Pericardium fibroblast (primary cell): Measurements from ENCODE around the gene C1orf50. TPM values are rescaled to one million over a fixed set of nuclear protein-coding genes. Genes with fewer than 3 reads are reported as not detected.

Source experiments
- total RNA-seq: library from RNA; depleted of rRNA; stranded (reverse); fragments of >200 nt; gene quantifications from 2 replicates; pipeline ENCODE4 v1.2.3, GENCODE V29; 2015

Gene C1orf50
- total RNA-seq: 2.2 and 7.5 TPM in 2 replicates

GRCh38 chr1:42766741-42767509, at the start of gene C1orf50, which contains the start of gene P3H1:
TSS of gene C1orf50 (plus strand) at chr1:42767249. CDS start at chr1:42767312, 63 bp downstream.
TSS of gene P3H1 (minus strand) at chr1:42767028. CDS start at chr1:42766971, 57 bp downstream.

GRCh38 chr1:42739753-42740700, 27.0 kb upstream of the C1orf50 start, which contains the start of gene CLDN19:
TSS of gene CLDN19 (minus strand) at chr1:42740236. CDS start at chr1:42740063, 173 bp downstream.

GRCh38 chr1:42784946-42785693, 18.1 kb downstream of the C1orf50 start, which contains the start of gene TMEM269:
TSS of gene TMEM269 (plus strand) at chr1:42784991. CDS start at chr1:42789894, 4,903 bp downstream.

GRCh38 chr1:42816585-42817439, 49.8 kb downstream of the C1orf50 start, which contains the start of the genes ERMAP and SVBP:
TSS of gene ERMAP (plus strand) at chr1:42817122. CDS start at chr1:42830449, 13,327 bp downstream.
TSS of gene SVBP (minus strand) at chr1:42817397. CDS start at chr1:42816544, 853 bp downstream.

Other genes starting within 250 kb of the C1orf50 start
- gene PPIH, start 108.8 kb upstream of the C1orf50 start, total RNA-seq: 18.7 and 34.5 TPM in 2 replicates
- 514 and 596 TPM in 2 replicates for gene YBX1, start 84.8 kb upstream of the C1orf50 start, total RNA-seq
- not detected in 2 replicates for gene CLDN19, start 27.0 kb upstream of the C1orf50 start, total RNA-seq
- gene P3H1, start 221 bp upstream of the C1orf50 start, total RNA-seq: 144 and 214 TPM in 2 replicates
- gene TMEM269, start 17.7 kb downstream of the C1orf50 start, total RNA-seq: under 0.01 TPM in 1 of 2 replicates, not detected in the other
- gene ERMAP, start 49.9 kb downstream of the C1orf50 start, total RNA-seq: 6.7 and 18.8 TPM in 2 replicates
- gene SVBP, start 50.1 kb downstream of the C1orf50 start, total RNA-seq: 15.7 and 23.0 TPM in 2 replicates
- 7.5 and 8.3 TPM in 2 replicates for gene ZNF691, start 79.4 kb downstream of the C1orf50 start, total RNA-seq
- gene SLC2A1, start 191.6 kb downstream of the C1orf50 start, total RNA-seq: 85.2 and 131 TPM in 2 replicates